Uterus (tissue), 4 donors: ENCODE results near the gene APOL4. TPM values are rescaled to one million over a fixed set of nuclear protein-coding genes. Genes with fewer than 3 reads are reported as not detected.
"Not testable (repeated sequence)": the region's sequence is repeated elsewhere in the genome, so short reads cannot be mapped to it uniquely, and the experiment has no call there.

ENCODE experiments used
- DNase-seq, 2 donors: peaks; one replicate each; pipeline ENCODE4 v3.0.0-alpha.2; 2019 to 2020
- H3K27ac ChIP-seq, 2 donors: fragments of 200-600 bp; sonication (generic); 1 replicate in 1 of 2; 2 replicates in 1 of 2; pipeline ENCODE4 v1.5.1; 2016 to 2018
- H3K27me3 ChIP-seq, 2 donors: fragments of 200-600 bp; sonication (generic); one replicate each; pipeline ENCODE4 v1.5.1; 2018 to 2019; ENCODE audit warnings: control low read depth in 1 of 2
- H3K36me3 ChIP-seq, 2 donors: fragments of 200-600 bp; sonication (generic); one replicate each; pipeline ENCODE4 v1.5.1; 2019; ENCODE audit warnings: control low read depth in 1 of 2
- H3K4me1 ChIP-seq, 2 donors: fragments of 200-600 bp; sonication (generic); one replicate each; pipeline ENCODE4 v1.5.1; 2018 to 2019; ENCODE audit warnings: control low read depth in 1 of 2
- H3K4me3 ChIP-seq, 2 donors: fragments of 200-600 bp; sonication (generic); 1 replicate in 1 of 2; 2 replicates in 1 of 2; pipeline ENCODE4 v1.5.1; 2018 to 2019; ENCODE audit warnings: mild to moderate bottlenecking in 1 of 2
- H3K9me3 ChIP-seq, 2 donors: fragments of 200-600 bp; sonication (generic); one replicate each; pipeline ENCODE4 v1.5.1; 2019; ENCODE audit warnings: control low read depth in 1 of 2
- POLR2A ChIP-seq, 2 donors: fragments of 450-650 bp; IDR thresholded peaks; one replicate each; pipeline ENCODE4 v1.6.1; 2016; ENCODE audit warnings: antibody characterized with exemption in 2 of 2, mild to moderate bottlenecking in 1 of 2, moderate library complexity in 1 of 2
- intact Hi-C: fragments of 100-400 bp; cut with DNase I; formaldehyde crosslinking; loops from one replicate; pipeline ENCODE4 v1.15.1; 2023; ENCODE audit warnings: low total_unique reads
- total RNA-seq, 4 donors: library from RNA; depleted of rRNA in 3 of 4; stranded (reverse); fragments of >200 nt in 3 of 4; gene quantifications; one replicate each; pipeline versions ENCODE4 v1.1.0 to v1.2.4, GENCODE V29; 2014 to 2023
- TF ChIP-seq, protein P1 (sequence below), 4 experiments: fragments of 200-600 bp in 2 of 4; fragments of 450-650 bp in 2 of 4; sonication (generic) in 2 of 4; IDR thresholded peaks; one replicate each; pipeline ENCODE4 v1.5.1; 2016 to 2019; ENCODE audit warnings: antibody characterized with exemption in 4 of 4, mild to moderate bottlenecking in 2 of 4, moderate library complexity in 1 of 4
- donor health status: DM: yes; HTN: yes; CAD: no.

Gene APOL4
- total RNA-seq, 4 donors from 2014 or later = 1.0 to 35.2 (median 16.9) TPM; not detected in 1

DNA sequence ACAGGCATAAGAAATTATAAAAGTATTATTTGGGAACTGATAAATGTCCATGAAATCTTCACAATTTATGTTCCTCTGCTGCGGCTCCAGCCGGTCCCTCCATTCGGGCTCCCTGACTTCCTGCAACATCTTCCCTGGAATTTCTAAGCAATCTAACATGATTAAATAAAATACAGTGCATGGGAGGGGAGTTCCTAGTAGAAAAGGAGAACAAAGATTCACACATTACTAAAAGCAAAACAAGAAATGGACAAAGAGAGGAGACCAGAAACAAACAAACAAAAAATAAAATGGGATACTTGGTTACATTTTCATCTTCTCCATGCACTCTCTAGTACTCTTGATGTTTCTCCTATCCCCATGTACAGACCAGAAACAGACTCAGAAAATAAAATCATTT lies 8.6 kb upstream of the APOL4 start:
- Histone ChIP-seq H3K27me3 (no peaks in the 10 kb centered on the region), H3K9me3 (no peaks in the 10 kb centered on the region), H3K4me3 (no peak overlapping the region), H3K27ac (no peak overlapping the region), H3K36me3 (no peaks in the 10 kb centered on the region), H3K4me1 (no peaks in the 10 kb centered on the region)
- intact Hi-C loops = no loop called here
- TF ChIP-seq, protein P1, sequence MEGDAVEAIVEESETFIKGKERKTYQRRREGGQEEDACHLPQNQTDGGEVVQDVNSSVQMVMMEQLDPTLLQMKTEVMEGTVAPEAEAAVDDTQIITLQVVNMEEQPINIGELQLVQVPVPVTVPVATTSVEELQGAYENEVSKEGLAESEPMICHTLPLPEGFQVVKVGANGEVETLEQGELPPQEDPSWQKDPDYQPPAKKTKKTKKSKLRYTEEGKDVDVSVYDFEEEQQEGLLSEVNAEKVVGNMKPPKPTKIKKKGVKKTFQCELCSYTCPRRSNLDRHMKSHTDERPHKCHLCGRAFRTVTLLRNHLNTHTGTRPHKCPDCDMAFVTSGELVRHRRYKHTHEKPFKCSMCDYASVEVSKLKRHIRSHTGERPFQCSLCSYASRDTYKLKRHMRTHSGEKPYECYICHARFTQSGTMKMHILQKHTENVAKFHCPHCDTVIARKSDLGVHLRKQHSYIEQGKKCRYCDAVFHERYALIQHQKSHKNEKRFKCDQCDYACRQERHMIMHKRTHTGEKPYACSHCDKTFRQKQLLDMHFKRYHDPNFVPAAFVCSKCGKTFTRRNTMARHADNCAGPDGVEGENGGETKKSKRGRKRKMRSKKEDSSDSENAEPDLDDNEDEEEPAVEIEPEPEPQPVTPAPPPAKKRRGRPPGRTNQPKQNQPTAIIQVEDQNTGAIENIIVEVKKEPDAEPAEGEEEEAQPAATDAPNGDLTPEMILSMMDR (IDR thresholded peaks at IDR 0.05) = no peak
- TF ChIP-seq POLR2A (IDR thresholded peaks at IDR 0.05) = no peak
- DNase-seq = no peak

DNA sequence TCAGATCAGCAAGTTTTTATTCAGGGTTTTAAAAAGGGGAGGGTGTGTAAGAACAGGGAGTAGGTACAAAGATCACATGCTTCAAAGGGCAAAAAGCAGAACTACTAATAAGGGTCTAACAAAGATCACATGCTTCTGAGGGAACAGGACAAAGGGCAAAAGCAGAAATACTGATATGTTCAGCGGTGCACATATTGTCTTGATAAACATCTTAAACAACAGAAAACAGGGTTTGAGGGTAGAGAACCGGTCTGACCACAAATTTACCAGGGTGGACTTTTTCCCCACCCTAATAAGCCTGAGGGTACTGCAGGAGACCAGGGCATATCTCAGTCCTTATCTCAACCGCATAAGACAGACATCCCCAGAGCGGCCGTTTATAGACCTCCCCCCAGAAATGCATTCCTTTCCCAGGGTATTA lies 7.9 kb upstream of the APOL4 start:
- H3K9me3 ChIP-seq, intact Hi-C loops, DNase-seq, H3K27ac ChIP-seq, H3K27me3 ChIP-seq, H3K4me3 ChIP-seq, H3K36me3 ChIP-seq, H3K4me1 ChIP-seq: not testable (repeated sequence)

DNA sequence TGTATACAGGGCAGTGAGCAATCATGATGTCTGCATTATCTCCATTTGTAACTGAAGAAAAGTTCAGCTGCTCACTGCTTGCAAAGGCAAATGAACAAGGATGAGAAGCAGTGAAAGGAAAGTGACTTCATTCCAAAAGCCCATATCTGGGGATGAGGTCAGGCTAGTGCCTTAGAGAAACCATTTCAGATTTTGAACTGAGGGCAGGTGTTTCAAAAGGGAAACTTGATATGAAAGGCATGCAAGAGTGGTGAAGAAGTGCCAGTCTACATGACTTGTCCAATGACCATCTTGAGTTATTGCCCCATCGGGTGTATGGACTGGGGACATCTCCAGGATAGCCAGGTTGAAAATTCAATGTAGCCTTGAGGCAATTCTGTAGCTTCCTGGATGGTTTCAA lies 7.3 kb upstream of the APOL4 start:
- Histone ChIP-seq H3K4me1 (no peaks in the 10 kb centered on the region), H3K27me3 (no peaks in the 10 kb centered on the region), H3K36me3 (no peaks in the 10 kb centered on the region), H3K9me3 (no peaks in the 10 kb centered on the region), H3K4me3 (no peak overlapping the region), H3K27ac (no peak overlapping the region)
- no peak for DNase-seq
- intact Hi-C loops = no loop called here
- TF ChIP-seq, protein P1 (IDR thresholded peaks at IDR 0.05) = no peak
- no peak for TF ChIP-seq POLR2A (IDR thresholded peaks at IDR 0.05)

DNA sequence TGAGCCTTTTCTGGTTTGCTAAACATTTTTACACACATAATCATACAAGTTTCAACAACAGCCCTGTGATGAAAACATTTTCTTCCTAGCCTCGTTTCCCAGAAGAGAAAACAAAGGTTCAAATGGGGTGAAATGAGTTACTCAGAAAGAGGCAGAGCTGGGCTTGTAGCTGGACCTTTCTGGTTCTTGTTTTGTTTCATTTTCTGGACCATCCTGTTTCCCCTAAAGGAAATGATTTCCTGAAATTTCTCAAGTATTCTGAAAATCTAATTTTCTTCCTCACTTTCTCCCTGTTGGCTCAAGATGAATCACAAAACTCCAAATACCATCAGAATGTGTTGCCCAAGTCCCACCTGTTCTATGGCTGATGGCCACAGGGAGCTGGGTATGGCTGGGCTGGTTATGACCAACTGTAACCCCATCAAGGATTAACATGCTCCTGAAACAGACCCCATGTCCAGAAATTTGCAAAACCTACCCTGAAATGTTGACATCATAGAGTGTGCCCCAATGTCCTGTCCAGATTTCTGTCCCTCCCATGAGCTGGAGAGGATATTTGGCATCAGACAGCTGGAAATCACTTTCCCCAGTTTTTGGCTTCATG lies 6.7 kb upstream of the APOL4 start:
- TF ChIP-seq, protein P1 (IDR thresholded peaks at IDR 0.05) = no peak

DNA sequence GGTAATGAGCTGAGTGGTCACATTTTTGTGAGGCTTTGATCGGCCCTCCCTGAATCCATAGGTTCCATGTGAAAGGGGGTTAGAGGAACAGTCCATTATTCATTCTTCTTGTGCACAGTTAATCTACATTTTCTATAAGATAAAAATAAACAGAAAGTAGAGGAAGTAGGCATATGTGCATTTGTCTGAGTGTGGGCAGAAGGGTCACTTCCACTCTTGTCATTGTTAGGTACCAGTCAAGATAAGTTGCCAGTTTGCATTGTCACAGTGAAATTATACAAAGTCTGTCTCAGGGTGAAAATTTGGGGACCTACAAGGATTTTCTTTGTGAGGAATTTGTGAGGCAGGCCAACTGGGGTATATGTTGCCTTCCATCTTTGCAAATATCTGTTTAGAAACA lies 4.6 kb upstream of the APOL4 start:
- no peak overlapping the region for H3K27ac ChIP-seq
- intact Hi-C loops = no loop called here
- no peak for DNase-seq

More for the DNA sequence above, 6.7 kb upstream of the APOL4 start:
- H3K27me3 ChIP-seq = no peaks in the 10 kb centered on the region
- DNase-seq = no peak
- no peaks in the 10 kb centered on the region for H3K36me3 ChIP-seq
- intact Hi-C loops = no loop called here
- H3K4me3 ChIP-seq = no peak overlapping the region
- no peak overlapping the region for H3K27ac ChIP-seq
- no peaks in the 10 kb centered on the region for H3K4me1 ChIP-seq
- H3K9me3 ChIP-seq = no peaks in the 10 kb centered on the region

DNA sequence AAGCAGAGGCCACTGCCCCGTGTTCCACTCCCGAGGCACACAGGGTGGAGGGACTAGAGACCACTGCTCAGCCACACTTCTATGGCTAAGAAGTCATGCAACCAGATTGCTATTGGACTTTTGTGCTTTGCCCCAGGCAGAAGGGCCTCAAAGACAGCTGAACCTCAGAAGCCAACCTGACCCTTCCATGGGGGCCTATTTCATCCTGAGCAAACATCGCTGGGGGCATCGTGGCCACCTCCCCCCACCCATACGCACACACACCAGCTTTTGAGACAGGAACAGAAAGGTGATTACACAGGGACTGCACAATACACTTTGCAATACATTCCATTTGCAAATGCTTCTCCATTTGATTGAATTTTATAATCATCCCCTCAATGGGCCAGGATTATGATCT lies 4.0 kb upstream of the APOL4 start:
- H3K36me3 ChIP-seq, H3K27ac ChIP-seq, H3K9me3 ChIP-seq, H3K27me3 ChIP-seq, DNase-seq, H3K4me1 ChIP-seq, intact Hi-C loops, H3K4me3 ChIP-seq: not testable (repeated sequence)

More for the DNA sequence above, 4.6 kb upstream of the APOL4 start:
- Histone ChIP-seq H3K27me3 (no peaks in the 10 kb centered on the region), H3K4me3 (no peak overlapping the region), H3K9me3 (no peaks in the 10 kb centered on the region), H3K36me3 (no peaks in the 10 kb centered on the region), H3K4me1 (no peaks in the 10 kb centered on the region)
- TF ChIP-seq, protein P1 (IDR thresholded peaks at IDR 0.05) = no peak
- TF ChIP-seq POLR2A (IDR thresholded peaks at IDR 0.05) = no peak
